PFSK-1 (cell line): ENCODE data around the gene CDC34.

ENCODE experiments used
- POLR2AphosphoS5 ChIP-seq: IDR thresholded peaks from 2 replicates; pipeline ENCODE4 v1.6.1; 2012; ENCODE audit warnings: low read depth, mild to moderate bottlenecking, control low read depth, low read length, moderate library complexity
- REST ChIP-seq, 2 experiments: IDR thresholded peaks; 2 replicates each; pipeline versions ENCODE4 v1.6.1 to v1.8.0; 2011 to 2012; ENCODE audit warnings: low read depth in 2 of 2, low read length in 2 of 2, control low read depth in 1 of 2, inconsistent platforms in 1 of 2, mild to moderate bottlenecking in 1 of 2, moderate library complexity in 1 of 2; ENCODE audit not compliant: insufficient read depth in 1 of 2
- SIN3A ChIP-seq: IDR thresholded peaks from 2 replicates; pipeline ENCODE4 v1.6.1; 2012; ENCODE audit warnings: mild to moderate bottlenecking, low read length, moderate library complexity, borderline replicate concordance; ENCODE audit not compliant: insufficient read depth
- TAF1 ChIP-seq: IDR thresholded peaks from 2 replicates; pipeline ENCODE4 v1.6.1; 2012; ENCODE audit warnings: low read length, control low read depth, borderline replicate concordance; ENCODE audit not compliant: insufficient read depth

- TF ChIP-seq REST (IDR thresholded peaks at IDR 0.05; ENCODE audit: insufficient read depth in 1 of 2, low read depth in 2 of 2, low read length in 2 of 2) (0 out of 4 replicates have a peak, but pooled peaks of 1 of the 2 experiments have one; percentile 54), SIN3A (no peak), POLR2AphosphoS5 (peak; percentile 26), TAF1 (peak; percentile 92; the same call in 1 of the 2 replicates)
Measured at GRCh38 chr19:507286-508203, 24.0 kb upstream of the CDC34 start, which contains the start of gene TPGS1.
